ENCODE measurements around the gene CENPL.
"Not testable (repeated sequence)": the region's sequence is repeated elsewhere in the genome, so short reads cannot be mapped to it uniquely, and the experiment has no call there.

- not testable (repeated sequence) for TF ChIP-seq CTCF (IDR thresholded peaks at IDR 0.05; ENCODE audit: control extremely low read depth in 1 of 3, insufficient read depth in 1 of 3, low read depth in 1 of 3, low read length in 3 of 3); CEBPB (IDR thresholded peaks at IDR 0.05; ENCODE audit: low read depth, low read length); ATF3 (IDR thresholded peaks at IDR 0.05; ENCODE audit: insufficient read depth, low read depth, low read length); MAX (IDR thresholded peaks at IDR 0.05); SUZ12 (IDR thresholded peaks at IDR 0.05; ENCODE audit: low read length); ZNF274 (IDR thresholded peaks at IDR 0.05; ENCODE audit: borderline replicate concordance, extremely low read depth, low read length); YY1 (IDR thresholded peaks at IDR 0.05; ENCODE audit: low read depth, low read length)
- TF ChIP-seq POLR2A (IDR thresholded peaks at IDR 0.05; ENCODE audit: control extremely low read depth in 1 of 2, low read depth in 2 of 2, low read length in 2 of 2) = peak in 1 of 2 experiments; percentile 24; a peak in 1 of 3 replicates
Observed at GRCh38 chr1:173859547-173859946, 34.9 kb upstream of the CENPL start.
